K562 (cell line): ENCODE data around the gene OCEL1.

ENCODE experiments used
- CHD1 ChIP-seq: fragments of 200-600 bp; sonication (generic); IDR thresholded peaks from one replicate; pipeline ENCODE4 v1.6.1; 2012; ENCODE audit warnings: mild to moderate bottlenecking, moderate library complexity, low read length, inconsistent platforms
- CHD4 ChIP-seq: fragments of 200-600 bp; sonication (generic); IDR thresholded peaks from 3 replicates; pipeline ENCODE4 v1.6.1; 2012; ENCODE audit warnings: low read depth, mild to moderate bottlenecking, mixed read lengths, low read length, inconsistent platforms; ENCODE audit not compliant: insufficient read depth, insufficient replicate concordance, poor library complexity, severe bottlenecking
- CREM ChIP-seq: IDR thresholded peaks from 2 replicates; pipeline ENCODE4 v1.6.1; 2014; ENCODE audit warnings: antibody characterized with exemption, low read depth
- EZH2 ChIP-seq: IDR thresholded peaks from 2 replicates; pipeline ENCODE4 v1.6.1; 2012; ENCODE audit warnings: low read depth, mild to moderate bottlenecking, inconsistent platforms, low read length, borderline replicate concordance
- HIVEP1 ChIP-seq: fragments of 250-450 bp; sonication (Bioruptor Pico); IDR thresholded peaks from 2 replicates; pipeline ENCODE4 v1.4.0; 2020; ENCODE audit warnings: mild to moderate bottlenecking
- IRF1 ChIP-seq: sonication (generic); formaldehyde crosslinking; IDR thresholded peaks from 2 replicates; pipeline ENCODE4 v1.8.0; 2022; ENCODE audit warnings: missing genetic modification reagents, mild to moderate bottlenecking, borderline replicate concordance
- POLR2A ChIP-seq: fragments of 450-650 bp; conservative IDR thresholded peaks from 2 replicates; pipeline ENCODE4 v1.6.1; 2016
- RBM39 ChIP-seq: fragments of 200-400 bp; formaldehyde crosslinking; optimal IDR thresholded peaks from 2 replicates; pipeline ENCODE3; 2018; ENCODE audit warnings: low read depth, low read length
- SIN3A ChIP-seq, 2 experiments: fragments of 150-350 bp in 1 of 2; IDR thresholded peaks; 2 replicates each; pipeline ENCODE4 v1.6.1; 2011 to 2016; ENCODE audit warnings: borderline replicate concordance in 2 of 2, low read depth in 2 of 2, low read length in 2 of 2, mild to moderate bottlenecking in 2 of 2, moderate library complexity in 2 of 2; ENCODE audit not compliant: control insufficient read depth in 1 of 2
- SIRT6 ChIP-seq: IDR thresholded peaks from one replicate; pipeline ENCODE4 v1.6.1; 2012; ENCODE audit warnings: low read depth, mild to moderate bottlenecking, control low read depth, inconsistent platforms, low read length, moderate library complexity
- SMARCC2 ChIP-seq: fragments of 450-650 bp; IDR thresholded peaks from 2 replicates; pipeline ENCODE4 v1.6.1; 2017; ENCODE audit warnings: antibody characterized with exemption, moderate library complexity, mild to moderate bottlenecking, low read depth
- SOX6 ChIP-seq: fragments of 450-650 bp; IDR thresholded peaks from 2 replicates; pipeline ENCODE4 v1.6.1; 2014; ENCODE audit warnings: mild to moderate bottlenecking
- TF ChIP-seq, protein P1 (sequence below), 3 experiments: IDR thresholded peaks in 2 of 3; conservative IDR thresholded peaks in 1 of 3; 2 replicates each; pipeline ENCODE4 v1.5.1; 2011 to 2012; ENCODE audit warnings: low read length in 3 of 3, mild to moderate bottlenecking in 3 of 3, control low read depth in 2 of 3, improper control_type of control experiment in 1 of 3, inconsistent platforms in 1 of 3, low read depth in 1 of 3, mixed read lengths in 1 of 3, moderate library complexity in 1 of 3; ENCODE audit not compliant: insufficient read depth in 2 of 3
- TF ChIP-seq, protein P2 (sequence below), 2 experiments: fragments of 450-650 bp; formaldehyde crosslinking in 1 of 2; IDR thresholded peaks; 2 replicates each; pipeline versions ENCODE4 v1.4.0 to v1.6.1; 2014 to 2020; ENCODE audit warnings: mild to moderate bottlenecking in 2 of 2, borderline replicate concordance in 1 of 2, low read depth in 1 of 2

DNA sequence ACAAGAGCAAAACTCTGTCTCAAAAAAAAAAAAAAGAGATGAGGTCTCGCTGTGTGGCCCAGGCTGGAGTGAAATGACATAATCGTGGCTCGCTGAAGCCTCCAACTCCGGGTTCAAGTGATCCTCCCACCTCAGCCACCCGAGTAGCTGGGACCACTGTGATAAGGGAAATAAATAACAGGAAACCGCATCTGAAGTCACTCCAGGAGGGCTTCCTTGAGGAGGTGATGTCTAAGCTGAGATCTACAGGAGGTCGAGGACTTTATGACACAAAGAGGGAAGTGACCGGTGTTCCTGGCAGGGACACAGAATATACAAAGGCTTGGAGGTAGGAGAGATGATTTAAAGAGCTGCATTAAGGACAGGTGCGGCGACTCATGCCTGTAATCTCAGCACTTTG, 28.6 kb downstream of the OCEL1 start:
- TF ChIP-seq EZH2 (no peak), SIRT6 (no peak), RBM39 (no peak), SOX6 (no peak), CREM (no peak), CHD1 (no peak), IRF1 (no peak), HIVEP1 (CRISPR knock-in tag) (no peak), SMARCC2 (no peak), CHD4 (peak; percentile 68), POLR2A (no peak), SIN3A (IDR thresholded peaks at IDR 0.05; ENCODE audit: borderline replicate concordance in 2 of 2, control insufficient read depth in 1 of 2, low read depth in 2 of 2, low read length in 2 of 2) (no peak)
- TF ChIP-seq, protein P1, sequence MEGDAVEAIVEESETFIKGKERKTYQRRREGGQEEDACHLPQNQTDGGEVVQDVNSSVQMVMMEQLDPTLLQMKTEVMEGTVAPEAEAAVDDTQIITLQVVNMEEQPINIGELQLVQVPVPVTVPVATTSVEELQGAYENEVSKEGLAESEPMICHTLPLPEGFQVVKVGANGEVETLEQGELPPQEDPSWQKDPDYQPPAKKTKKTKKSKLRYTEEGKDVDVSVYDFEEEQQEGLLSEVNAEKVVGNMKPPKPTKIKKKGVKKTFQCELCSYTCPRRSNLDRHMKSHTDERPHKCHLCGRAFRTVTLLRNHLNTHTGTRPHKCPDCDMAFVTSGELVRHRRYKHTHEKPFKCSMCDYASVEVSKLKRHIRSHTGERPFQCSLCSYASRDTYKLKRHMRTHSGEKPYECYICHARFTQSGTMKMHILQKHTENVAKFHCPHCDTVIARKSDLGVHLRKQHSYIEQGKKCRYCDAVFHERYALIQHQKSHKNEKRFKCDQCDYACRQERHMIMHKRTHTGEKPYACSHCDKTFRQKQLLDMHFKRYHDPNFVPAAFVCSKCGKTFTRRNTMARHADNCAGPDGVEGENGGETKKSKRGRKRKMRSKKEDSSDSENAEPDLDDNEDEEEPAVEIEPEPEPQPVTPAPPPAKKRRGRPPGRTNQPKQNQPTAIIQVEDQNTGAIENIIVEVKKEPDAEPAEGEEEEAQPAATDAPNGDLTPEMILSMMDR (IDR thresholded peaks at IDR 0.05 in 2 of 3, conservative IDR thresholded peaks at IDR 0.05 in 1 of 3; ENCODE audit: insufficient read depth in 2 of 3, low read depth in 1 of 3, low read length in 3 of 3) = no peak
- TF ChIP-seq, protein P2, sequence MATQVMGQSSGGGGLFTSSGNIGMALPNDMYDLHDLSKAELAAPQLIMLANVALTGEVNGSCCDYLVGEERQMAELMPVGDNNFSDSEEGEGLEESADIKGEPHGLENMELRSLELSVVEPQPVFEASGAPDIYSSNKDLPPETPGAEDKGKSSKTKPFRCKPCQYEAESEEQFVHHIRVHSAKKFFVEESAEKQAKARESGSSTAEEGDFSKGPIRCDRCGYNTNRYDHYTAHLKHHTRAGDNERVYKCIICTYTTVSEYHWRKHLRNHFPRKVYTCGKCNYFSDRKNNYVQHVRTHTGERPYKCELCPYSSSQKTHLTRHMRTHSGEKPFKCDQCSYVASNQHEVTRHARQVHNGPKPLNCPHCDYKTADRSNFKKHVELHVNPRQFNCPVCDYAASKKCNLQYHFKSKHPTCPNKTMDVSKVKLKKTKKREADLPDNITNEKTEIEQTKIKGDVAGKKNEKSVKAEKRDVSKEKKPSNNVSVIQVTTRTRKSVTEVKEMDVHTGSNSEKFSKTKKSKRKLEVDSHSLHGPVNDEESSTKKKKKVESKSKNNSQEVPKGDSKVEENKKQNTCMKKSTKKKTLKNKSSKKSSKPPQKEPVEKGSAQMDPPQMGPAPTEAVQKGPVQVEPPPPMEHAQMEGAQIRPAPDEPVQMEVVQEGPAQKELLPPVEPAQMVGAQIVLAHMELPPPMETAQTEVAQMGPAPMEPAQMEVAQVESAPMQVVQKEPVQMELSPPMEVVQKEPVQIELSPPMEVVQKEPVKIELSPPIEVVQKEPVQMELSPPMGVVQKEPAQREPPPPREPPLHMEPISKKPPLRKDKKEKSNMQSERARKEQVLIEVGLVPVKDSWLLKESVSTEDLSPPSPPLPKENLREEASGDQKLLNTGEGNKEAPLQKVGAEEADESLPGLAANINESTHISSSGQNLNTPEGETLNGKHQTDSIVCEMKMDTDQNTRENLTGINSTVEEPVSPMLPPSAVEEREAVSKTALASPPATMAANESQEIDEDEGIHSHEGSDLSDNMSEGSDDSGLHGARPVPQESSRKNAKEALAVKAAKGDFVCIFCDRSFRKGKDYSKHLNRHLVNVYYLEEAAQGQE (IDR thresholded peaks at IDR 0.05; ENCODE audit: borderline replicate concordance) = no peak
- TF ChIP-seq, protein P2 (CRISPR knock-in tag; IDR thresholded peaks at IDR 0.05; ENCODE audit: low read depth) = no peak
